WERI-Rb-1 (cell line): Measurements from ENCODE around the gene CGRRF1.

Source experiments
- DNase-seq: peaks from one replicate; pipeline ENCODE4 v3.0.0-alpha.2; 2020
- H3K27ac ChIP-seq: fragments of 250-450 bp; sonication (Bioruptor Pico); 2 replicates; pipeline ENCODE4 v1.5.1; 2020; ENCODE audit warnings: mild to moderate bottlenecking, moderate library complexity
- H3K27me3 ChIP-seq: fragments of 250-450 bp; sonication (Bioruptor Pico); 2 replicates; pipeline ENCODE4 v1.5.1; 2021; ENCODE audit warnings: mild to moderate bottlenecking, low read depth, moderate library complexity; ENCODE audit not compliant: insufficient read depth, severe bottlenecking
- H3K36me3 ChIP-seq: fragments of 250-450 bp; sonication (Bioruptor Pico); 2 replicates; pipeline ENCODE4 v1.5.1; 2020; ENCODE audit warnings: mild to moderate bottlenecking, moderate library complexity
- H3K4me3 ChIP-seq: 2 replicates; pipeline ENCODE4 v1.5.1; 2011; ENCODE audit warnings: low read depth, mild to moderate bottlenecking, control low read depth, low read length
- H3K9me3 ChIP-seq: fragments of 250-450 bp; sonication (Bioruptor Pico); 2 replicates; pipeline ENCODE4 v1.5.1; 2021; ENCODE audit warnings: mild to moderate bottlenecking, moderate library complexity; ENCODE audit not compliant: severe bottlenecking
- CTCF ChIP-seq: IDR thresholded peaks from 2 replicates; pipeline ENCODE4 v1.5.1; 2011; ENCODE audit warnings: low read depth, mild to moderate bottlenecking, control low read depth, inconsistent platforms, low read length

Gene CGRRF1

DNA sequence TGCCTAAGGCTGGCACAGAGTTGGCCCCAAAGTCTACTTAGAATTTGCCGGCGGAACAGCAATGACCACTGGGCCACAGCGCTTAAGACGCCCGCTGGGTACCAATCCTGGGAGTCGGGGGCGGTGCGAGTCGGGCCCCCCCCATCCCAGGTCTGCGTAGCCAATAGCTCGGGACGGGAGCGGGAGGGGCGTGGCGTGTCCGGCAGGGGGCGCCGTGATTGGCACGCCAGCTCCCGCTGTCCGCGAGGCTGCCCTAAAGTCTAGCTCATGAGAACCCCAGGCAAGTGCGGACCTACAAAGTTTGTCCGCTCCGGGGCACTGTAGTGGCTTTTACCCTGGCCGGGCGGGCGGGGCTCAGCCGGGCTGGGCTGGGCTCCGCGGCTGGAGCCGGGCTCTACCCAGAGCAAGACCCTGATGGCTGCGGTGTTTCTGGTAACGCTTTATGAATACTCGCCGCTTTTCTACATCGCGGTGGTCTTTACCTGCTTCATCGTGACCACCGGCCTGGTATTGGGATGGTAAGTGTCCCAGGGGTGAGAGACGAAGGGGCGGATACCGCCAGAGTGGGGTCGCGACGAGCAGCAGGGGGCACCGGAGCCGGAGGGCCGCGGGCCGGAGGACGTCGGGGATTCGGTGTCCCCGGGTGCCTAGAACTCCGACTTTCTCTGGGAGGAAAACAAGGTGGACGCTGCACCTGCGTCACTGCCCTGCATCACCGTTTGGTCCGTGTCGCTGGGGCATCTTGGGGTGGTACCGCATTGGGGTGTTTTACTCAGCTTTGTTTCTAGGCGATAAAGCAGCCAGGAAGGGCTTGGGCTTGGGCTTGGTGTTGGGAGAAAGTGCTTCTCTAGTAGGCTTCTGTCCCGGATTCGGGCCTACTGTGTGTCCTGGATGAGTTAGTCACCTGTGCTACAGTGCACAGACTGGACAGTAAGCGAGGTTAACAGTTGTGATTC lies at the start of gene CGRRF1:
Gene CGRRF1 (plus strand): TSS at position 361 of the 956 bp plus-strand sequence. CDS start 54 bp downstream, at position 415.
- no peaks in the 10 kb centered on the region for H3K9me3 ChIP-seq
- no peaks in the 10 kb centered on the region for H3K36me3 ChIP-seq
- DNase-seq = peak; percentile 99
- no peaks in the 10 kb centered on the region for H3K27me3 ChIP-seq
- TF ChIP-seq CTCF = peak; percentile 46
- peak within 1 kb of the TSS; percentile 57 for H3K27ac ChIP-seq
- peak within 1 kb of the TSS; percentile 91 for H3K4me3 ChIP-seq

GRCh38 chr14:54462048-54462447 lies 47.7 kb upstream of the CGRRF1 start:
- Histone ChIP-seq H3K27me3 (no peaks in the 10 kb centered on the region), H3K9me3 (peaks cover 4% of the 10 kb centered on the region), H3K36me3 (no peaks in the 10 kb centered on the region), H3K4me3 (no peak overlapping the region), H3K27ac (no peak overlapping the region)
- TF ChIP-seq CTCF = no peak
- DNase-seq = no peak

DNA sequence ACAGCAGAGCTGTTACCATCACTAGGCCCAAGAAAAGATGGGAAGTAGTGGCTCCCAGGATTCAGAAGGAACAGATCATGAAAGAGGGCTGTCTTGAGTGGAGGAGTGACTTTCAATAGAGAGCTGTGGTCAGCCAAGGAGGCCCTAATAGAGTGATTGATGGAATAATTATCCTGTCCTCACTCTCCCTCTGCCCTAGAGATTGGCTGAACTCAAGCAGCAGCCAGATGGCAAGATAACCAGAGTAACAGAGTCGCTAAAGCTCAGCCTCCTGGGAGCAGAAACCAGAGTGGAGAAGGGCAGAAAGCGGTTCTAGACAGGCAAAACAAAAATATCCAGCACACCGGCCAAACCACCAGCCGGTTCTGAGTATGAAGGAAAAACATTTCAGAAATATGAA lies 44.1 kb upstream of the CGRRF1 start:
- DNase-seq = peak; percentile 68
- Histone ChIP-seq H3K27me3 (no peaks in the 10 kb centered on the region), H3K27ac (peak overlapping the region; percentile 28), H3K9me3 (peaks cover 8% of the 10 kb centered on the region), H3K36me3 (no peaks in the 10 kb centered on the region), H3K4me3 (no peak overlapping the region)
- no peak for TF ChIP-seq CTCF

DNA sequence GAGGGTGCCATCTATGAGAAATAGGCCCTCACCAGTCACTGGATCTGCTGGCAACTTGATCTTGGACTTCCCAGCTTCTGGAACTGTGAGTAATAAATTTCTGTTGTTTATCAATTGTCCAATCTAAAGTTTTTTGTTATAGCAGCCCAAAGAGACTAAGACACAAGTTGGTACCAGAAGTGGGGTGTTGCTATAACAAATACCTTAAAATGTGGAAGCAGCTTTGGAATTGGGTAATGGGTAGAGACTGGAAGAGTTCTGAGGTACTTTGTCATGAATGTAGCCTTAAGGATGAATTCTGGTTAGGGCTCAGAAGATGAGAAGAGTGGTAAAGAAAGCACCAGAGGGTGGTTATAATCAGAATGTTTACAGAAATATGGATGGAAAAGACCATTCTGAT lies 42.4 kb upstream of the CGRRF1 start:
- H3K4me3 ChIP-seq = no peak overlapping the region
- no peak for TF ChIP-seq CTCF
- no peak overlapping the region for H3K27ac ChIP-seq
- H3K27me3 ChIP-seq = no peaks in the 10 kb centered on the region
- no peak for DNase-seq
- no peaks in the 10 kb centered on the region for H3K36me3 ChIP-seq
- H3K9me3 ChIP-seq = peaks cover 8% of the 10 kb centered on the region

DNA sequence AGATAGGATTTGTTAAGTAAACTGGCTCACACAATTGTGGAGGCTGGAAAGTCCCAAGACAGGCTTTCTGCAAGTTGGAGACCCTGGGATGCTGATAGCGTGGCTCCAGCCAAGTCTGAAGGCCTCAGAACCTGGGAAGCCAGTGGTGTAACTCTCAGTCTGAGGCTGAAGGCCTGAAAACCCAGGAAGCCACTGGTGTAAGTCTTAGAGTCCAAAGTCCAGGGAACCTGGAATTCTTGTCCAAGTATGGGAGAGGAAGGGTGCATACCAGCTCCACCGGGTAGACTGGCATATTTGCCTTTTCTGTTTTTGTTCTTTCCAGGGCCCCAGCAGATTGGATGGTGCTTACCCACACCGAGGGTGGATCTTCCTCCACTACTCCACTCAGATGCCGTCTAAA lies 39.0 kb upstream of the CGRRF1 start:
- Histone ChIP-seq H3K27me3 (no peaks in the 10 kb centered on the region), H3K27ac (no peak overlapping the region), H3K36me3 (peaks cover 2% of the 10 kb centered on the region; the same call in 1 of the 2 replicates), H3K9me3 (peaks cover 8% of the 10 kb centered on the region), H3K4me3 (no peak overlapping the region)
- DNase-seq = no peak
- no peak for TF ChIP-seq CTCF
